ENCODE measurements around the gene PLPP3.

PLPP3 gene

DNA sequence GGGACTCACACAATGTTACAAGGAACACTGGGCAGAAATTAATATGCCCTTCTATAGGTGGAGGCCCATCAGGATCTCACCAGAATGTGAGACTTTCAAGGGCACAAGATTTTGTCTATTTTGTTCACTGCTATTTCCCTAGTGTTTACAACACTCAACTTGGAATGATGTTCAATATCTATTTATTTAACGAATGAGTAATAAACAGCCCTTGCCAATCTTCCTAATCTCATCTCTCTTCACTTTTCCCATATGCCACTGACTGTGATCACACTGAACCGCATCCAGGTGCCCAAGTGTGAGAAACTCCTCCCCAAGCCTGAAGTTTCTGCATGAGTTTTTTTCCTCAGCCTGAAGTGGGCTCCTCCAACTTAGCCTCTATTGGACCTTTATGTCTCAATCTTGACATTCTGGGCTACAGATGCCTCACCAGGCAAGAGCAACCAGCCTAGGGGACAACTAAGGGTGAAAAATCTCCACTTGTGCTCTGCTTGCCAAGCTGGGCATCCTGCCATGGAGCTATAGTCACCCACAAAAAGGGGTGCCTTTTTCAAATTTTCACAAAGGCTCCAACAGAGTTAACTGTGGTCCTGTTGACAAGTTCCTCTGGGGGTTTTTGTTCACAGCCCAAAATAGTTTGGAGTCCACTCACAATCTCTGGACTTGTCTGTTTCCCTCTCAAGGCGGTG, 105.6 kb downstream of the PLPP3 start:
- no peak for FAIRE-seq
- DNase-seq (ENCODE audit: extremely low spot score, insufficient read length, low read depth): no peak

DNA sequence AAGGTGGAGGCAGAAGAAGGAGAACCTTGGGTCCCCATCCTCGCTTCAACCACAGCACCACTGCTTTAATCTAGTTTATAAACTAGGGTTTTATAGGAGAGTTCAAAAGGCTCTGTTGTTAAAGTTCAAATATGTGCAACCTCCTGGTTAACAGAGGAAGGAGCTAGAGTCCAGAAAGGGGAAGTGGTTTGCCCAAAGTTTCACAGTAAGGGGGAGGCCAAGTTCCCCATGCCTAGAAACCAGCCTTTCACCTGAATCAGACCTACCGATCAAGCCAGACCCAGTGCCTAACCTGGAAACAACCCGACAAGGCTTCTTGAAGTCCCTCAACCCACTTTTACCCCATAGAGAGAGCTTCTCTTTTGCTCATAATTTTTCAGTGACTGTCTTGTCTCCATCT, 106.5 kb downstream of the PLPP3 start:
- FAIRE-seq (peak; percentile 94), DNase-seq (ENCODE audit: extremely low spot score, insufficient read length, low read depth) (peak; percentile 29)

DNA sequence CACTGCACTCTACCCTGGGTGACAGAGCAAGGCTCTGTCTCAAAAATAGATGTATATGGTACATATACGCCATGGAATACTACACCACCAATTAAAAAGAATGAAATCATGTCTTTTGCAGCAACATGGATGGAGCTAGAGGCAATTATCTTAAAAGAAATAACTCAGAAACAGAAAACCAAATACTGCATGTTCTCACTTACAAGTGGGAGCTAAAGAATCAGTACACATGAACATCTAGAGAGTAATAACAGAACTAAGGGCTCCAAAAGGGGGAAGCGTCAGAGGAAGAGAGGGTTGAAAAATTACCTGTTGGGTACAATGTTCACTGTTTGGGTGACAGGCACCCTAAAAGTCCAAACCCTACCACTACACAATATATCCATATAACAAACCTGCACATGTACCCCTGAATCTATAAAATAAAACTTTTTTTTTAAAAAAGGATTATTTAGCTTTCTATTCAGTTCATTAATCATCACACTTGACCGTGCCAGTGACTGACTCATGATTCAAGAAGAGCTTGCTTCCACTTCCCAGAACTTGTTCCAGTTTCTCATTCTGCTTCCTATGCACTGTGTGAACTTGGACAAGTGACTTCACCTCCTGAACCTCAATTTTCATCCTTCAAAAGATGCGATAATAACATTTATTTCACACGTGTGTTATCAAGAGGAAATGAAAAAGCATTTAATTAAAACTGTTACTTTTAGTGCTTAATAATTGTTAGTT, 109.6 kb downstream of the PLPP3 start:
- FAIRE-seq: peak; percentile 18
- DNase-seq (ENCODE audit: extremely low spot score, insufficient read length, low read depth): no peak

GRCh38 chr1:56468518-56468917, 110.8 kb downstream of the PLPP3 start:
- no peak for DNase-seq (ENCODE audit: extremely low spot score, insufficient read length, low read depth)
- FAIRE-seq: no peak

- no peak for DNase-seq (ENCODE audit: extremely low spot score, insufficient read length, low read depth)
- FAIRE-seq: no peak
Observed at GRCh38 chr1:56466538-56466937, 112.8 kb downstream of the PLPP3 start.

DNA sequence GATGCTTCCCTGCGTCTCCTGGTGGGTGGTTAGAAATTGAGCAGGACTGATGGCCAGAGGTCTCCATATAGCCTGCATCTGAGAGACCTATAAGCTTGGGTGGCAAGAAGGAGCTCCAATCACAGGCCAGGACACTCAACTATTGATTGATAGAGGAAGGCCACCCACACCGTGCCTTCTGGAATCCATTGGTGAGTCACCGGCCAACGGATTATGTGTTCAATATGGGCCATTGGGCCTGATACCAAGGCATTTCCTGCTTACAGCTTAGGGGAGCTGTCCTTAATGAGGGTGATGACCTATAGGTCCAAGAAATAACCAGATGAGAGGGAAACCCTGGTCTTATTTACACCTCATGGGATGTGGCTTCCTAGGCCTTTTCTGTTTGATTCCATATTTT, 115.1 kb downstream of the PLPP3 start:
- no peak for DNase-seq (ENCODE audit: extremely low spot score, insufficient read length, low read depth)

GRCh38 chr1:56463376-56463775, 116.0 kb downstream of the PLPP3 start:
- FAIRE-seq (no peak), DNase-seq (ENCODE audit: extremely low spot score, insufficient read length, low read depth) (no peak)

More for the DNA sequence above, 115.1 kb downstream of the PLPP3 start:
- FAIRE-seq: no peak

DNA sequence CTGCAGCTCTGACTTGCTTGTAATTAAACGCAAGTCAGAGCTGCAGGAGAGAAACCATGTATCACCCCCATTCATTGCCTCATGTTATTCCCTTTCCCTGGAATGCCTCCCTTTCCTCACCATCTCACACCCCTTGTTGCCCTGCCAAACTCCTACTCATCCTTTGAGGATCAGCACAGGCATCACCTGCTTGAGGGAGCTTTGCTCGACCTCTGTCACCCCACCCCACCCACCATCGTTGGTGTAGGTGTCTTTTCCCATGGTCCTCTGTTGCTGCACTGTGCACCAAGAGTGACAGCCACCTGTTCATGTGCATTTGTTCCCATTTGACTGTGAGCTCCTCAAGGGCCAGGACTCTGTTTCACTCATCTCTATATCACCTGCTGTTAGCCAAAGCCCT, 117.2 kb downstream of the PLPP3 start:
- DNase-seq (ENCODE audit: extremely low spot score, insufficient read length, low read depth) (no peak), FAIRE-seq (no peak)

DNA sequence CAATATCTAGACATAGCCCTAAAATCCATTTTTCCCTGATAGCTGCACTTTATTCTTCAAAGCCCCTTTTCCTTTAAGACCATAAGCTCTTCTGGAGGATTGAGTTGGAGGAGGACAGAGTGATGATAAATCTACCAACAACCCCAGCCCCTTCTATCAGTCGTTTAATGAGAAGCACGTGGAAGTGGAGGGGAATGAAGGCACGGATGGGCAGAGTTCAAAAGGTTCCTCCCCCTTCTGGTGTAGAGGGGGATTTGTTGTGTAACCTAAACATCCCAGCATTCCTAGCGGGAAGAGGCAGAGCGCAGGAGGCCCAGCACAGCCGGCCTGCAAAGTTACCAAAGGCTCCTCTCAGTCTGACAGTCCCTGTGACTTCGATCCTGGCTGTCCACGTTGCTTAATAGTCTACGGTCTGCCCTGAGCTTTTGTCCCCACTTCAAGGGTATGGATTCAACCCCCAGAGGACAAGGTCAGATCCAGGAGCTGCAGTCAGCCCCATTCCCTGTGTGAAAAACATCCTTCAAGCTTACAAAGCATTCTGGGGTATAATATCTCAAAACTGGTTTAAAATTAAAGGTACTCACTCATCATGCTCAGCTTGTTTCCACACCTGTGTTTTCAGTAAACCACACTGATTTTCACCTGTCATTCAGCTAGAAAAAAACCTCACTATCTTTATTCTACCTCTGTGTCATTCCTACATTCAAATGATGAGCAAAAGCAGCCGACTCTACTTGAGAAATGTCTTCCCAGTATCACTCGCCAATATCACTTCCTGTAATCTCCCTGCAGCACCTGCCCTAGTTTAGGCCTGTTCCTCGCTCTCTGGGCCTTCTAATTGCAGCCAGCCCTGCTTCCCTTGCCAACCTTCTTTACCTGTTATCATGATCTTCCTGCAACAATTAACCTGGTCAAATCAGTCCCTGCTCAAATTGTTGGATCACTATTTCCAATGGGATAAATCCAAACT, 117.9 kb downstream of the PLPP3 start:
- DNase-seq (ENCODE audit: extremely low spot score, insufficient read length, low read depth) (no peak), FAIRE-seq (no peak)

DNA sequence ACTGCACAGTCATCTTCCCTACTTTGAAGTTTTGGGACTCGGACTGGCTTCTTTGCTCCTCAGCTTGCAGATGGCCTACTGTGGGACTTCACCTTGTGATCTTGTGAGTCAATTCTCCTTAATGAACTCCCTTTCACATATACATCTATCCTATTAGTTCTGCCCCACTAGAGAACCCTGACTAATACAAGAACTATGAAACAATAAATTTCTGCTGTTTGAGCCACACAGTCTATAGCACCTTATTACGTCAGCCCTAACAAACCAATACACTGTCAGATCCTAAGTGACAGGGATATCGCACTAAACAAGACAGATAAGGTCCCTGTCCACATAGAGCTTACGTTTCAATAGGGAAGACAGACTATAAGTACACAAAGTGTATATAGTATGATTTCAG, 120.1 kb downstream of the PLPP3 start:
- FAIRE-seq: no peak
- DNase-seq (ENCODE audit: extremely low spot score, insufficient read length, low read depth): no peak

- DNase-seq (ENCODE audit: extremely low spot score, insufficient read length, low read depth) (no peak), FAIRE-seq (no peak)
Observed at GRCh38 chr1:56457756-56458375, 121.5 kb downstream of the PLPP3 start.

DNA sequence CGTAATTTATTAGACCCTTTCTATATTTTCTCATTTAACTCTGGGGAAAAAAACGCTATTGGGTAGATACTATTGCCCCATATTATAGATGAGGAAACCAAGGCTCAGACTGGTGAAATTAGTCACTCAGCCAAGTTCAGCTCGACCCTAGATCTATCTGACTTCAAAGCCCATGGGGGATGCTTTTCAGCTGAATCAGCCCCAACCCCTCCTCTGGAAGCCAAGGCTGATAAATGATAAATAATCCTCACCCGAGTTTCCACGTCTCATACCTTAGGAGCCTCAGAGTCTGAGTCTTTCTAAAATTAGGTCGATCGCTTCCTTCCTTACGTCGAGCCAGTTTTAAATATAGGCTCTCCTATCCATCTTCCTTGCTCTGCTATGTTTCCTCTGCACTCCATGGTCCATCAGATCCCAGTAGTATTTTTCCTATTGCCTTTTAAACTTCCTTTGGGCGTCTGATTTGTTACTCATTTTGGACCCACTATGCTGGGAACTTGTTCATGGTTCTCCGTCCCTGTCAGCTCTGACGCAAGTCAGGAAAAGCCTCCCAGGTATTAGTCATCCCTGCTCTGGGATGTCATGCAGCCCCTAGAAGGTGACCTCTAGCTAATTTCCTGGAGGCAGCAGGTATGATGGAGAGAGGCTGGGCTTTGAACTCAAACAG, 122.8 kb downstream of the PLPP3 start:
- DNase-seq (ENCODE audit: extremely low spot score, insufficient read length, low read depth): no peak
- FAIRE-seq: no peak

DNA sequence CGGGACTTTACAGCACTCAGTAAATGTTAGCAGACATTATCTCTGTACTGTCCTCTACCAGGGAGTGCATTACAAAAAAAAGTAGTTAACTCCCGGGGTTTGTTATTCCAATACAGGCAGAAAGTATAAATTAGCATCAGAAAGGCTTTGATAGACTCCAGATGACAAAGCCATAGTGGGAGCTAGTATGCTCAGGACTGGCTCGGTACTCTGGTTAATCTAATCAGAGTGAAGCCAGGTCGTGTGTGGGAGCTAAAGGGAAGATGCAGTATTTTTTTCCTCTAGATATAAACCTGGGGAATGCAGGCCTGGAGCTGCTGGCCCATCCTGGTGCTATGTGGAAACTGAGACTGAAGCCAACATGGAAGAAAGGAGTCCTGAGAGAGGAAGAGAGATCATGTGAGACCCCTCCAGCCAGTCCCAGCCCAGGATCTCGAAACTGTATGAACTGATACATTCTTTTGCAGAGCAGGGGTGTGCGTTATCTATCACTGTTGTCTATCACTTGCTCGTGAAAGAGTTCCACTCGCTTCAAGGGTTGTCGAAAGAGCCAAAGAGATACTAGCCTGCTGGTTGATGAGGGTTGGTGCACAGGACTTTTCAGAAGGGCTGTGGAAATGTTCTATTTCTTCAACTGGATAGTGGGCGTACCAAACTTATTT, 125.8 kb downstream of the PLPP3 start:
- no peak for DNase-seq (ENCODE audit: extremely low spot score, insufficient read length, low read depth)
- no peak for FAIRE-seq

GRCh38 chr1:56453016-56453415, 126.3 kb downstream of the PLPP3 start:
- DNase-seq (ENCODE audit: extremely low spot score, insufficient read length, low read depth): no peak
- no peak for FAIRE-seq

- no peak for DNase-seq (ENCODE audit: extremely low spot score, insufficient read length, low read depth)
- no peak for FAIRE-seq
Observed at GRCh38 chr1:56452027-56453011, 127.0 kb downstream of the PLPP3 start.

GRCh38 chr1:56451491-56451890, 127.9 kb downstream of the PLPP3 start:
- DNase-seq (ENCODE audit: extremely low spot score, insufficient read length, low read depth) (no peak), FAIRE-seq (no peak)

DNA sequence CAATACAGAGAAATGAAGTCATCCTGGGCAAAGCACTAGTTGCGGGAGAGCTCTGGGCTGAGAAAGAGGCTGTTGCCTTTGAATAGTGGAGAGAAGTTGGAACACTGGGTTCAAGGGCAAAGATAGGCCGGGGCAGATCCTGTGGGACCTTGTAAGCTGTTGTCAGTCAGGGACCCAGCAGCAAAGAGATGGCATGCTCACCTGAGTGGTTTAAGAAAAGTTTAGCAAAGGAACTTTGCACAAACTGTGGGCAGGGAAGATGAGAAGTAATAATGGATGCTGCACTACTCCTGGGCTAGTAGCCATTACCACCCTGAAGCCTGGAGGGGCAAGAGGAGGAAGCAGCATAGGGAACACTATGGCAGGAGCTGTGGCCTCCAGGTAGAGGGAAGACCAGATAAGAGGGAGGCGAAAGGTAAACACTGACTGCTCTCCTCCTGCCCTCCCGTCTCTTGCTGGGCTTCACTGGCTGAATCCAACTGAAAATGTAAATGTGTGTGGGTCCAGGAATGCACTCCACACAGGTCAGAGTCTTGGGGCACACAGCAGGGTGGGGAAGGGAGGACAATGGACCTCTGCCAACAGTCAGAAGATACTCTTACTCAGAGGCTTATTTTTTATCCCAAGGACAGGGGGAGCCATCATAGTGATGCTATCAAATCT, 129.2 kb downstream of the PLPP3 start:
- FAIRE-seq (no peak), DNase-seq (ENCODE audit: extremely low spot score, insufficient read length, low read depth) (no peak)

All from GM18507 (cell line).